GM19463 (cell line): ENCODE measurements around the gene TP53TG3B.
"Not testable (repeated sequence)": the region's sequence is repeated elsewhere in the genome, so short reads cannot be mapped to it uniquely, and the experiment has no call there.

ENCODE experiments used
- ATAC-seq: cut with Tn5 transposase; IDR thresholded peaks from one replicate; pipeline ENCODE4 v1.9.1; 2021; ENCODE audit warnings: mild to moderate bottlenecking, moderate library complexity; ENCODE audit not compliant: unreplicated experiment

The TP53TG3B gene, protein sequence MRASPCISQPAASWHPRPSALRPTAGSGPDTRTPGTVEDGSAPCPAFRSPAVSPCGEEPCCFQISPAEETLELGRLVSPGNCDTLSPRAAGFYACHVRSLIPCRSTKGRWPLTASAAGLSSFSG

DNA sequence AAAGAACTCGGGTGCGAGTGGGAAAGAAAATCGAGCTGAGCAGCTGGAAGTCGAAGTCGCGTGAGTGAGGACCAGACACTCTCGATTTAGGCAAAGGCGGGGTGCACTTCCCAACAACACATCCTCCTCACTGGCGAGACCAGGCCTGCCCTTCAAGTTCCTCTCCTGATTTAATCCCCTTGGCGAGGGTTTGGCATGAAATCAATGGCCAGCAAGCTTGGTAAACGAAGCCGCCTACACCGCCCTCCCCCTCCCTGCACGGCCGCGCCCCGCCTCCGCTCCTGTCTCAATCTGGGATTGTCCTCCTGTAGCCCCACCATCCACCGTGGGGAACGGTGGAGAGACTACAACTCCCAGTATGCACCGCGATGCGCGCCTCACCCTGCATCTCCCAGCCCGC, at the start of gene TP53TG3B:
TP53TG3B (plus strand) TSS at position 301 of the 400 bp plus-strand sequence; CDS start at position 369, 68 bp downstream.
- ATAC-seq = not testable (repeated sequence)

DNA sequence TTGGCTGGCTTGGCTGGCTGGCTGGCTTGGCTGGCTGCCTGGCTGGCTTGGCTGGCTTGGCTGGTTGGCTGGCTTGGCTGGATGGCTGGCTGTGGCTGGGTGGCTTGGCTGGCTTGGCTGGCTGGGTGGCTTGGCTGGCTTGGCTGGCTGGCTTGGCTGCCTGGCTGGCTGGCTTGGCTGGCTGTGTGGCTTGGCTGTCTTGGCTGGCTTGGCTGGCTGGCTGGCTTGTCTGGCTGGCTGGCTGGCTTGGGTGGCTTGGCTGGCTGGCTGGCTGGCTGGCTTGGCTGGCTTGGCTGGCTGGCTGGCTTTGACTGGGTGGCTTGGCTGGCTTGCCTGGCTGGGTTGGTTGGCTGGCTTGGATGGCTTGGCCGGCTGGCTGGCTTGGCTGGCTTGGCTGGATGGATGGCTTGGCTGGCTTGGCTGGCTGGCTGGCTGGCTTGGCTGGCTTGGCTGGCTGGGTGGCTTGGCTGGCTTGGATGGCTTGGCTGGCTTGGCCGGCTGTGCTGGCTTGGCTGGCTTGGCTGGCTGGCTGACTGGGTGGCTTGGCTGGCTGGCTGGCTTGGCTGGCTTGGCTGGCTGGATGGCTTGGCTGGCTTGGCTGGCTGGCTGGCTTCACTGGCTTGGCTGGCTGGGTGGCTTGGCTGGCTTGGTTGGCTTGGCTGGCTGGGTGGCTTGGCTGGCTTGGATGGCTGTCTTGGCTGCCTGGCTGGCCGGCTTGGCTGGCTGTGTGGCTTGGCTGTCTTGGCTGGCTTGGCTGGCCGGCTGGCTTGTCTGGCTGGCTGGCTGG, 24.2 kb upstream of the TP53TG3B start:
- ATAC-seq = not testable (repeated sequence)

DNA sequence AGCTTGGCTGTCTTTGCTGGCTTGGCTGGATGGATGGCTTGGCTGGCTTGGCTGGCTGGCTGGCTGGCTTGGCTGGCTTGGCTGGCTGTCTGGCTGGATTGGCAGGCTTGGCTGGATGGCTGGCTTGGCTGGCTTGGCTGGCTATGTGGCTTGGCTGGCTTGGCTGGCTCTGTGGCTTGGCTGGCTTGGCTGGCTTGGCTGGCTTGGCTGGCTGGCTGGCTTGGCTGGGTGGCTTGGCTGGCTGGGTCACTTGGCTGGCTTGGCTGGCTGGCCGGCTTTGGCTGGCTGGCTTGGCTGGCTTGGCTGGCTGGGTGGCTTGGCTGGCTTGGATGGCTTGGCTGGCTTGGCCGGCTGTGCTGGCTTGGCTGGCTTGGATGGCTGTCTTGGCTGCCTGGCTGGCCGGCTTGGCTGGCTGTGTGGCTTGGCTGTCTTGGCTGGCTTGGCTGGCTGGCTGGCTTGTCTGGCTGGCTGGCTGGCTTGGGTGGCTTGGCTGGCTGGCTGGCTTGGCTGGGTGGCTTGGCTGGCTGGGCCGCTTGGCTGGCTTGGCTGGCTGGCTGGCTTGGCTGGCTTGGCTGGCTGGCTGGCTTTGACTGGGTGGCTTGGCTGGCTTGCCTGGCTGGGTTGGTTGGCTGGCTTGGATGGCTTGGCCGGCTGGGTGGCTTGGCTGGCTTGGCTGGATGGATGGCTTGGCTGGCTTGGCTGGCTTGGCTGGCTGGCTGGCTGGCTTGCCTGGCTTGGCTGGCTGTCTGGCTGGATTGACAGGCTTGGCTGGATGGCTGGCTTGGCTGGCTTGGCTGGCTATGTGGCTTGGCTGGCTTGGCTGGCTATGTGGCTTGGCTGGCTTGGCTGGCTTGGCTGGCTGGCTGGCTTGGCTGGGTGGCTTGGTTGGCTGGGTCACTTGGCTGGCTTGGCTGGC, 22.8 kb upstream of the TP53TG3B start:
- not testable (repeated sequence) for ATAC-seq

DNA sequence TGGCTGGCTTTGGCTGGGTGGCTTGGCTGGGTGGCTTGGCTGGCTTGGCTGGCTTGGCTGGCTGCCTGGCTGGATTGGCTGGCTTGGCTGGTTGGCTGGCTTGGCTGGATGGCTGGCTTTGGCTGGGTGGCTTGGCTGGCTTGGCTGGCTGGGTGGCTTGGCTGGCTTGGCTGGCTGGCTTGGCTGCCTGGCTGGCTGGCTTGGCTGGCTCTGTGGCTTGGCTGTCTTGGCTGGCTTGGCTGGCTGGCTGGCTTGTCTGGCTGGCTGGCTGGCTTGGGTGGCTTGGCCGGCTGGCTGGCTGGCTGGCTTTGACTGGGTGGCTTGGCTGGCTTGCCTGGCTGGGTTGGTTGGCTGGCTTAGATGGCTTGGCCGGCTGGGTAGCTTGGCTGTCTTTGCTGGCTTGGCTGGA, 22.1 kb upstream of the TP53TG3B start:
- not testable (repeated sequence) for ATAC-seq

- ATAC-seq = not testable (repeated sequence)
Measured at GRCh38 chr16:33339093-33340061, 21.3 kb upstream of the TP53TG3B start.
